SK-N-SH (cell line): Measurements from ENCODE around the gene SHF. TPM values are rescaled to one million over a fixed set of nuclear protein-coding genes. Genes with fewer than 3 reads are reported as not detected.

Experiments
- CTCF ChIA-PET: fragments of 300-600, 350-600 bp; formaldehyde crosslinking; extraction: SDS; loops from one replicate; lab custom pipeline; 2021; lab: Yijun Ruan, JAX
- POLR2A ChIA-PET: fragments of 350-600 bp; sonication (Branson Sonifier 250); formaldehyde crosslinking; extraction: SDS; loops from one replicate; lab custom pipeline; 2020; ENCODE audit warnings: antibody characterized with exemption, inconsistent platforms; lab: Yijun Ruan, JAX
- DNase-seq: peaks from one replicate; pipeline ENCODE4 v3.0.0; 2012
- H2AFZ ChIP-seq: fragments of 200-600 bp; sonication (generic); 2 replicates; pipeline ENCODE4 v1.8.1; 2016; ENCODE audit warnings: antibody characterized with exemption, mild to moderate bottlenecking, low read depth
- H3F3A ChIP-seq: fragments of 200-600 bp; sonication (generic); replicated peaks from 2 replicates; pipeline ENCODE3; 2016; ENCODE audit warnings: antibody characterized with exemption, mild to moderate bottlenecking; ENCODE audit not compliant: insufficient read depth
- H3K27ac ChIP-seq, 2 experiments: fragments of 200-500 bp in 1 of 2; fragments of 200-600 bp in 1 of 2; sonication (Bioruptor generic) in 1 of 2; sonication (generic), shearing (Covaris generic) in 1 of 2; 2 replicates each; pipeline versions ENCODE4 v1.5.1 to v1.6.1; 2014 to 2016; ENCODE audit warnings: low read depth in 2 of 2, inconsistent platforms in 1 of 2, low read length in 1 of 2, mild to moderate bottlenecking in 1 of 2, mixed read lengths in 1 of 2
- H3K27me3 ChIP-seq: fragments of 200-600 bp; sonication (generic), shearing (Covaris generic); 2 replicates; pipeline ENCODE4 v1.6.1; 2016; ENCODE audit warnings: mixed run types; ENCODE audit not compliant: insufficient read depth
- H3K36me3 ChIP-seq, 2 experiments: fragments of 200-500 bp in 1 of 2; fragments of 200-600 bp in 1 of 2; sonication (Bioruptor generic) in 1 of 2; sonication (generic) in 1 of 2; replicated peaks in 1 of 2; 2 replicates each; pipeline versions ENCODE3 to v1.5.1; 2014 to 2016; ENCODE audit warnings: low read length in 1 of 2, mild to moderate bottlenecking in 1 of 2; ENCODE audit not compliant: insufficient read depth in 2 of 2, control insufficient read depth in 1 of 2
- H3K4me1 ChIP-seq, 2 experiments: fragments of 200-500 bp in 1 of 2; fragments of 200-600 bp in 1 of 2; sonication (Bioruptor generic) in 1 of 2; sonication (generic), shearing (Covaris generic) in 1 of 2; 2 replicates each; pipeline versions ENCODE4 v1.5.1 to v1.6.1; 2014 to 2016; ENCODE audit warnings: low read depth in 1 of 2, low read length in 1 of 2, mixed run types in 1 of 2; ENCODE audit not compliant: insufficient read depth in 2 of 2, control insufficient read depth in 1 of 2
- H3K4me2 ChIP-seq: fragments of 200-600 bp; sonication (generic), shearing (Covaris generic); 2 replicates; pipeline ENCODE4 v1.6.1; 2017; ENCODE audit warnings: mixed run types
- H3K4me3 ChIP-seq, 2 experiments: fragments of 200-500 bp in 1 of 2; fragments of 200-600 bp in 1 of 2; sonication (Bioruptor generic) in 1 of 2; sonication (generic), shearing (Covaris generic) in 1 of 2; 2 replicates each; pipeline versions ENCODE4 v1.5.1 to v1.8.1; 2014 to 2016; ENCODE audit warnings: low read depth in 2 of 2, inconsistent platforms in 1 of 2, low read length in 1 of 2, mild to moderate bottlenecking in 1 of 2, mixed read lengths in 1 of 2, moderate library complexity in 1 of 2
- H3K79me2 ChIP-seq: fragments of 200-600 bp; sonication (generic); 2 replicates; pipeline ENCODE4 v1.8.1; 2017; ENCODE audit warnings: mild to moderate bottlenecking; ENCODE audit not compliant: insufficient read depth
- H3K9ac ChIP-seq: fragments of 200-600 bp; sonication (generic); 2 replicates; pipeline ENCODE4 v1.6.1; 2017; ENCODE audit warnings: mixed run types
- H3K9me2 ChIP-seq: fragments of 200-600 bp; sonication (generic); 2 replicates; pipeline ENCODE4 v1.6.1; 2017; ENCODE audit warnings: mixed run types
- H3K9me3 ChIP-seq: fragments of 200-600 bp; sonication (generic); 2 replicates; pipeline ENCODE4 v1.6.1; 2017; ENCODE audit warnings: mixed run types, mild to moderate bottlenecking, moderate library complexity
- H4K20me1 ChIP-seq: fragments of 200-600 bp; sonication (generic); 2 replicates; pipeline ENCODE4 v1.6.1; 2017; ENCODE audit warnings: mild to moderate bottlenecking, mixed run types; ENCODE audit not compliant: insufficient read depth
- CHD2 ChIP-seq: fragments of 150-350 bp; IDR thresholded peaks from 2 replicates; pipeline ENCODE4 v1.6.1; 2018; ENCODE audit warnings: low read length; ENCODE audit not compliant: partially characterized antibody
- EZH2phosphoT487 ChIP-seq: fragments of 200-600 bp; sonication (generic); IDR thresholded peaks from 2 replicates; pipeline ENCODE4 v1.6.1; 2017; ENCODE audit warnings: low read depth, mixed run types, mild to moderate bottlenecking, antibody characterized with exemption, moderate library complexity, borderline replicate concordance
- FOXJ3 ChIP-seq: sonication (generic); formaldehyde crosslinking; IDR thresholded peaks from 2 replicates; pipeline ENCODE4 v1.5.1; 2020; ENCODE audit warnings: mild to moderate bottlenecking, missing genetic modification reagents
- FOXM1 ChIP-seq: IDR thresholded peaks from 2 replicates; pipeline ENCODE4 v1.4.0; 2012; ENCODE audit warnings: low read depth, mild to moderate bottlenecking
- GATA2 ChIP-seq: sonication (generic); formaldehyde crosslinking; IDR thresholded peaks from 2 replicates; pipeline ENCODE4 v1.5.0; 2020; ENCODE audit warnings: mild to moderate bottlenecking, missing genetic modification reagents
- JUND ChIP-seq: IDR thresholded peaks from 2 replicates; pipeline ENCODE4 v1.4.0; 2012
- MAX ChIP-seq: IDR thresholded peaks from 2 replicates; pipeline ENCODE4 v1.4.0; 2012; ENCODE audit warnings: low read depth
- MEF2A ChIP-seq: IDR thresholded peaks from 2 replicates; pipeline ENCODE4 v1.4.0; 2012; ENCODE audit warnings: low read depth, borderline replicate concordance
- MXI1 ChIP-seq: IDR thresholded peaks from 2 replicates; pipeline ENCODE4 v1.6.1; 2012; ENCODE audit warnings: mild to moderate bottlenecking, low read depth, low read length, improper control_type of control experiment
- NFIC ChIP-seq: IDR thresholded peaks from 2 replicates; pipeline ENCODE4 v1.4.0; 2012; ENCODE audit warnings: borderline replicate concordance
- POLR2AphosphoS5 ChIP-seq: IDR thresholded peaks from 2 replicates; pipeline ENCODE4 v1.6.1; 2012; ENCODE audit warnings: low read depth, low read length
- RCOR1 ChIP-seq: fragments of 150-350 bp; IDR thresholded peaks from 2 replicates; pipeline ENCODE4 v1.6.1; 2017; ENCODE audit warnings: antibody characterized with exemption, low read length
- REST ChIP-seq: IDR thresholded peaks from 2 replicates; pipeline ENCODE4 v1.6.1; 2012; ENCODE audit warnings: mild to moderate bottlenecking, low read depth, low read length, moderate library complexity
- RXRA ChIP-seq: IDR thresholded peaks from 2 replicates; pipeline ENCODE4 v1.4.0; 2012; ENCODE audit warnings: low read depth, mild to moderate bottlenecking, borderline replicate concordance
- SIN3A ChIP-seq: IDR thresholded peaks from 2 replicates; pipeline ENCODE4 v1.6.1; 2012; ENCODE audit warnings: low read depth, mild to moderate bottlenecking, low read length, moderate library complexity, borderline replicate concordance
- SMC3 ChIP-seq: IDR thresholded peaks from 2 replicates; pipeline ENCODE4 v1.6.1; 2012; ENCODE audit warnings: low read depth, low read length, improper control_type of control experiment
- TAF1 ChIP-seq: IDR thresholded peaks from 2 replicates; pipeline ENCODE4 v1.6.1; 2012; ENCODE audit warnings: low read depth, mild to moderate bottlenecking, low read length, moderate library complexity, borderline replicate concordance
- TCF12 ChIP-seq: IDR thresholded peaks from 2 replicates; pipeline ENCODE4 v1.4.0; 2012
- TEAD4 ChIP-seq: IDR thresholded peaks from 2 replicates; pipeline ENCODE4 v1.4.0; 2012; ENCODE audit warnings: mild to moderate bottlenecking, borderline replicate concordance; ENCODE audit not compliant: insufficient read depth
- WGBS: methylation state at CpG from one replicate; pipeline ENCODE4 v1.1.6; 2017; ENCODE audit warnings: low lambda C conversion rate; 5-methylcytosine and 5-hydroxymethylcytosine counted together
- polyA plus RNA-seq, 3 experiments: library from polyadenylated mRNA; depleted of rRNA; stranded (reverse); fragments of >200 nt; gene quantifications; 2 replicates each; pipeline ENCODE4 v1.2.3, GENCODE V29; 2012
- TF ChIP-seq, protein P1 (sequence below): fragments of 150-350 bp; IDR thresholded peaks from 2 replicates; pipeline ENCODE4 v1.6.1; 2017; ENCODE audit warnings: antibody characterized with exemption, low read length, low read depth, borderline replicate concordance

Gene SHF
- polyA plus RNA-seq, 1 of the 3 experiments (the other 2 are of a cell fraction) = 5.5 TPM

GRCh38 chr15:45151998-45152828 lies 35.6 kb downstream of the SHF start (continued):
- TF ChIP-seq REST (no peak), GATA2 (CRISPR knock-in tag) (no peak), RCOR1 (no peak), RXRA (no peak), NFIC (no peak), MXI1 (no peak)

GRCh38 chr15:45150997-45151396 lies 36.8 kb downstream of the SHF start:
- Histone ChIP-seq H3K9ac (no peak overlapping the region), H3F3A (no peaks in the 10 kb centered on the region), H4K20me1 (no peaks in the 10 kb centered on the region), H2AFZ (no peak overlapping the region), H3K4me3 (no peak overlapping the region), H3K36me3 (peaks cover 0 to 3% of the 10 kb centered on the region in 2 experiments), H3K27me3 (no peaks in the 10 kb centered on the region), H3K4me2 (no peak overlapping the region), H3K9me3 (no peaks in the 10 kb centered on the region), H3K4me1 (peaks cover 10 to 13% of the 10 kb centered on the region in 2 experiments; a peak in 3 of 4 replicates), H3K27ac (no peak overlapping the region), H3K9me2 (no peaks in the 10 kb centered on the region), H3K79me2 (no peaks in the 10 kb centered on the region)
- TF ChIP-seq SIN3A (no peak), NFIC (no peak), RXRA (no peak), TCF12 (no peak)
- 95% methylated on average over 6 of the region's 6 CpGs for WGBS
- no peak for DNase-seq
- ChIA-PET POLR2A (no interaction called here), CTCF (interaction anchor here (0.8 to 3.2 kb wide), 5 partner anchors 12 to 54 kb away, joined by 3 to 12 read pairs (median 3); no protein-coding TSS in a partner anchor)

GRCh38 chr15:45150481-45150880 lies 37.3 kb downstream of the SHF start:
- Histone ChIP-seq H3K4me3 (no peak overlapping the region), H3K9me2 (no peaks in the 10 kb centered on the region), H3F3A (no peaks in the 10 kb centered on the region), H3K9me3 (no peaks in the 10 kb centered on the region), H2AFZ (no peak overlapping the region), H3K27ac (no peak overlapping the region), H3K4me1 (peaks cover 11 to 12% of the 10 kb centered on the region in 2 experiments; a peak in 3 of 4 replicates), H3K9ac (no peak overlapping the region), H3K79me2 (no peaks in the 10 kb centered on the region), H3K36me3 (peaks cover 0 to 3% of the 10 kb centered on the region in 2 experiments), H3K27me3 (no peaks in the 10 kb centered on the region), H3K4me2 (no peak overlapping the region), H4K20me1 (no peaks in the 10 kb centered on the region)
- WGBS = 53% methylated on average over 3 of the region's 6 CpGs
- POLR2A ChIA-PET = interaction anchor here (2.0 kb wide), 1 partner anchor 11 kb away, joined by 6 read pairs; no protein-coding TSS in a partner anchor
- no peak for DNase-seq
- CTCF ChIA-PET = interaction anchor here (0.7 to 4.3 kb wide), 7 partner anchors 12 to 307 kb away, joined by 3 to 25 read pairs (median 3); no protein-coding TSS in a partner anchor
- TF ChIP-seq SMC3 = no peak
- TF ChIP-seq JUND = no peak
- TF ChIP-seq FOXM1 = no peak
- no peak for TF ChIP-seq POLR2AphosphoS5
- TF ChIP-seq FOXJ3 = no peak
- no peak for TF ChIP-seq SIN3A
- no peak for TF ChIP-seq MEF2A
- TF ChIP-seq CHD2 = no peak
- TF ChIP-seq MAX = no peak
- TF ChIP-seq, protein P1, sequence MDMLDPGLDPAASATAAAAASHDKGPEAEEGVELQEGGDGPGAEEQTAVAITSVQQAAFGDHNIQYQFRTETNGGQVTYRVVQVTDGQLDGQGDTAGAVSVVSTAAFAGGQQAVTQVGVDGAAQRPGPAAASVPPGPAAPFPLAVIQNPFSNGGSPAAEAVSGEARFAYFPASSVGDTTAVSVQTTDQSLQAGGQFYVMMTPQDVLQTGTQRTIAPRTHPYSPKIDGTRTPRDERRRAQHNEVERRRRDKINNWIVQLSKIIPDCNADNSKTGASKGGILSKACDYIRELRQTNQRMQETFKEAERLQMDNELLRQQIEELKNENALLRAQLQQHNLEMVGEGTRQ = no peak
- no peak for TF ChIP-seq TAF1
- TF ChIP-seq NFIC = no peak
- TF ChIP-seq TEAD4 = no peak
- TF ChIP-seq MXI1 = no peak
- no peak for TF ChIP-seq EZH2phosphoT487
- no peak for TF ChIP-seq GATA2 (CRISPR knock-in tag)
